ENCODE data around the gene RASSF4.

DNA sequence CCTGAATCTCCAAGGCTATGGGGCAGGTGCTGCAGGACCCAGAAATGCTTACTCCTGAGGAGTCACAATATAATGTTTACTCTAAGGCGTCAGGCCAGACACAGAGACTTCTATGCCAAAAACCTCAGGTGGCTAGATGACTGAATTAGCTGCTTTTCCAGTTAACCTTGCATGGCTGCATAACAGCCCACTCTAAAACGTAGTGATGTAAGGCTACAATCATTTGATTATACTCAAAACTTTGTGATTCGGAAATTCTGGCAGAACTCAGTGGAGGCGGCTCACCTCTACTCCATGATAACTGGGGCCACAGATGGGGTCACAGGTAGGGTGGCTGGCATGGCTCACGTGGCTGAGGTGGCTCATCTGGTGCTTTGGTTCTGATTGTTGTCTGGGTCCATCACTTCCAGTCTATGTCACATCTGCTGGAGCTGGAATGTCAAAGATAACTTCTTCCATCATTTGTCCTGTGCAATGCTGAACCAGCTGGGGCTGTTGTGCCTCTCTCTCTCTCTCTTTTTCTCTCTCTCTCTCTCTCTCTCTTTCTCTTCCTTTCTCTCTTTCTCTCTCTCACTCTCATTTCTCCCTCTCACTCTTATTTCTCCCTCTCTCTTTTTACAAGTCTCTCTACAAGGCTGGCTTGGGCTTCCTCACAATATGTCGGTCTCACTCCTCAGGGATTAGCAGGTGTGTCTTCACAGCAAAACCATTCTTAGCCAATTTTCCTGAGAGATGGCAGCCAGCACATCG, 36.6 kb upstream of the RASSF4 start:
- TF ChIP-seq POLR2A (IDR thresholded peaks at IDR 0.05) = no peak
- TF ChIP-seq, protein P1, sequence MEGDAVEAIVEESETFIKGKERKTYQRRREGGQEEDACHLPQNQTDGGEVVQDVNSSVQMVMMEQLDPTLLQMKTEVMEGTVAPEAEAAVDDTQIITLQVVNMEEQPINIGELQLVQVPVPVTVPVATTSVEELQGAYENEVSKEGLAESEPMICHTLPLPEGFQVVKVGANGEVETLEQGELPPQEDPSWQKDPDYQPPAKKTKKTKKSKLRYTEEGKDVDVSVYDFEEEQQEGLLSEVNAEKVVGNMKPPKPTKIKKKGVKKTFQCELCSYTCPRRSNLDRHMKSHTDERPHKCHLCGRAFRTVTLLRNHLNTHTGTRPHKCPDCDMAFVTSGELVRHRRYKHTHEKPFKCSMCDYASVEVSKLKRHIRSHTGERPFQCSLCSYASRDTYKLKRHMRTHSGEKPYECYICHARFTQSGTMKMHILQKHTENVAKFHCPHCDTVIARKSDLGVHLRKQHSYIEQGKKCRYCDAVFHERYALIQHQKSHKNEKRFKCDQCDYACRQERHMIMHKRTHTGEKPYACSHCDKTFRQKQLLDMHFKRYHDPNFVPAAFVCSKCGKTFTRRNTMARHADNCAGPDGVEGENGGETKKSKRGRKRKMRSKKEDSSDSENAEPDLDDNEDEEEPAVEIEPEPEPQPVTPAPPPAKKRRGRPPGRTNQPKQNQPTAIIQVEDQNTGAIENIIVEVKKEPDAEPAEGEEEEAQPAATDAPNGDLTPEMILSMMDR (IDR thresholded peaks at IDR 0.05) = no peak

Data from heart left ventricle (tissue), 13 donors.